ENCODE measurements around the gene ALKBH2.

DNA sequence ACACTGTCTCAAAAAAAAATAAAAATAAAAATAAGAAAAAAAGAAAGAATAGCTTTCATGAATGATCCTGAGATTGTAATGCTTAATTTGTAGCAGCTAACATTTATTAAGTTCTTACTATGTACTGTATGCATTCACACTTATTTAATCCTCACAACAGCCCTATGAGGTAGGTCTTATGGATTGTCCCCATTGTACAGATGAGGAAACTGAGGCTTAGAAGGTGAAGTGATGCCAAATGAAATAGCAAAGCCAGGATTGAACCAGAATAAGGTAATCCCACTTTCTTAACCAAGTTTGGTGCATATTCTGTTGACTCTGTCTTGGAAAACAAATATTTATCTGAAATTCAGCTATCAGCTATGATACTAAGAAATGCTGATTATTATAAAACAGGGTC is 38.8 kb downstream of the ALKBH2 start:
- TF ChIP-seq, protein P1, sequence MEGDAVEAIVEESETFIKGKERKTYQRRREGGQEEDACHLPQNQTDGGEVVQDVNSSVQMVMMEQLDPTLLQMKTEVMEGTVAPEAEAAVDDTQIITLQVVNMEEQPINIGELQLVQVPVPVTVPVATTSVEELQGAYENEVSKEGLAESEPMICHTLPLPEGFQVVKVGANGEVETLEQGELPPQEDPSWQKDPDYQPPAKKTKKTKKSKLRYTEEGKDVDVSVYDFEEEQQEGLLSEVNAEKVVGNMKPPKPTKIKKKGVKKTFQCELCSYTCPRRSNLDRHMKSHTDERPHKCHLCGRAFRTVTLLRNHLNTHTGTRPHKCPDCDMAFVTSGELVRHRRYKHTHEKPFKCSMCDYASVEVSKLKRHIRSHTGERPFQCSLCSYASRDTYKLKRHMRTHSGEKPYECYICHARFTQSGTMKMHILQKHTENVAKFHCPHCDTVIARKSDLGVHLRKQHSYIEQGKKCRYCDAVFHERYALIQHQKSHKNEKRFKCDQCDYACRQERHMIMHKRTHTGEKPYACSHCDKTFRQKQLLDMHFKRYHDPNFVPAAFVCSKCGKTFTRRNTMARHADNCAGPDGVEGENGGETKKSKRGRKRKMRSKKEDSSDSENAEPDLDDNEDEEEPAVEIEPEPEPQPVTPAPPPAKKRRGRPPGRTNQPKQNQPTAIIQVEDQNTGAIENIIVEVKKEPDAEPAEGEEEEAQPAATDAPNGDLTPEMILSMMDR (IDR thresholded peaks at IDR 0.05; ENCODE audit: low read depth, low read length, poor library complexity, severe bottlenecking) = no peak
- TF ChIP-seq EZH2phosphoT487 (IDR thresholded peaks at IDR 0.05; ENCODE audit: borderline replicate concordance, low read length) = no peak
